Measurements from ENCODE around the gene CASR. TPM values are rescaled to one million over a fixed set of nuclear protein-coding genes. Genes with fewer than 3 reads are reported as not detected.

The CASR gene
- polyA plus RNA-seq, 2 of the 4 experiments (the other 2 are of a cell fraction), result not detected

- no peak for TF ChIP-seq HES2 (IDR thresholded peaks at IDR 0.05)
- TF ChIP-seq CBX8 (IDR thresholded peaks at IDR 0.05), result no peak
These were observed 46.7 kb downstream of the CASR start (continued) for GRCh38 chr3:122230174-122230573.

GRCh38 chr3:122231465-122232157, 48.1 kb downstream of the CASR start:
- TF ChIP-seq POLR2AphosphoS2 (conservative IDR thresholded peaks at IDR 0.05; ENCODE audit: low read length), result no peak
- no peak for TF ChIP-seq CEBPB (IDR thresholded peaks at IDR 0.05)
- no peak for TF ChIP-seq PBX3 (IDR thresholded peaks at IDR 0.05)
- no peak for TF ChIP-seq ZFP36 (IDR thresholded peaks at IDR 0.05; ENCODE audit: borderline replicate concordance, partially characterized antibody)
- TF ChIP-seq FOSB (CRISPR knock-in tag; IDR thresholded peaks at IDR 0.05), result no peak
- no peak for TF ChIP-seq MAX (IDR thresholded peaks at IDR 0.05)
- DNase-seq (ENCODE audit: low read depth in 1 of 2, low spot score in 1 of 2), result no peak
- no peak overlapping the region for H3K27ac ChIP-seq
- no peak for FAIRE-seq
- no peak for ATAC-seq
- H3K4me3 ChIP-seq, result no peak overlapping the region
- H3K4me1 ChIP-seq, result no peaks in the 10 kb centered on the region
- POLR2A ChIA-PET, result no interaction called here
- CTCF ChIA-PET, result no interaction called here
- no peaks in the 10 kb centered on the region for H3K9me3 ChIP-seq
- no peak overlapping the region for H3K4me2 ChIP-seq
- 51% methylated on average over 9 of the region's 9 CpGs for WGBS (ENCODE audit: missing lambda C conversion rate)

GRCh38 chr3:122232485-122232884, 49.0 kb downstream of the CASR start:
- CTCF ChIA-PET, result interaction anchor here (0.9 to 1.1 kb wide), 2 partner anchors 13 to 28 kb away, joined by 3 to 4 read pairs; no protein-coding TSS in a partner anchor
- FAIRE-seq, result no peak
- ATAC-seq, result no peak

More at GRCh38 chr3:122232485-122232884, 49.0 kb downstream of the CASR start:
- no peak for DNase-seq (ENCODE audit: low read depth in 1 of 2, low spot score in 1 of 2)
- no peaks in the 10 kb centered on the region for H3K9me3 ChIP-seq
- H3K27ac ChIP-seq, result no peak overlapping the region
- H3K4me2 ChIP-seq, result no peak overlapping the region
- H3K4me1 ChIP-seq, result no peaks in the 10 kb centered on the region
- 18% methylated on average over 4 of the region's 4 CpGs for WGBS (ENCODE audit: missing lambda C conversion rate)
- POLR2A ChIA-PET, result no interaction called here
- TF ChIP-seq ZFP36 (IDR thresholded peaks at IDR 0.05; ENCODE audit: borderline replicate concordance, partially characterized antibody) (no peak), REST (IDR thresholded peaks at IDR 0.05) (no peak), ZNF302 (CRISPR knock-in tag; IDR thresholded peaks at IDR 0.05) (no peak), NPAS2 (CRISPR knock-in tag; IDR thresholded peaks at IDR 0.05; ENCODE audit: borderline replicate concordance) (no peak), ELK1 (IDR thresholded peaks at IDR 0.05; ENCODE audit: low read depth, low read length) (no peak), EHMT2 (IDR thresholded peaks at IDR 0.05; ENCODE audit: low read depth) (no peak), EHF (CRISPR knock-in tag; IDR thresholded peaks at IDR 0.05) (no peak), HES2 (IDR thresholded peaks at IDR 0.05) (no peak), E2F6 (IDR thresholded peaks at IDR 0.05; ENCODE audit: borderline replicate concordance, low read depth) (no peak), FOSB (CRISPR knock-in tag; IDR thresholded peaks at IDR 0.05) (no peak), PBX3 (IDR thresholded peaks at IDR 0.05) (no peak), CBX8 (IDR thresholded peaks at IDR 0.05) (no peak), ESRRA (IDR thresholded peaks at IDR 0.05; ENCODE audit: borderline replicate concordance, low read length) (no peak), HDAC2 (IDR thresholded peaks at IDR 0.05) (no peak), BCL3 (IDR thresholded peaks at IDR 0.05) (no peak), POLR2A (IDR thresholded peaks at IDR 0.05; ENCODE audit: low read length) (no peak), FOXS1 (CRISPR knock-in tag; IDR thresholded peaks at IDR 0.05) (no peak), BHLHE40 (IDR thresholded peaks at IDR 0.05; ENCODE audit: low read depth, low read length) (no peak), ZC3H11A (IDR thresholded peaks at IDR 0.05) (no peak), HOXA7 (CRISPR knock-in tag; IDR thresholded peaks at IDR 0.05) (no peak)
- no peak overlapping the region for H3K4me3 ChIP-seq
